M059J (cell line): ENCODE data around the gene NPRL2. TPM values are rescaled to one million over a fixed set of nuclear protein-coding genes. Genes with fewer than 3 reads are reported as not detected.
"Not testable (repeated sequence)": the region's sequence is repeated elsewhere in the genome, so short reads cannot be mapped to it uniquely, and the experiment has no call there.

Source experiments
- DNase-seq: peaks from one replicate; pipeline ENCODE4 v3.0.0-alpha.2; 2012; ENCODE audit warnings: low read depth
- total RNA-seq: library from RNA; depleted of rRNA; stranded (reverse); fragments of >200 nt; shearing (Covaris generic); gene quantifications from 2 replicates; pipeline ENCODE4 v1.2.3, GENCODE V29; 2014; rRNA removed

The NPRL2 gene
- total RNA-seq, 1 experiment from 2014 or later = 15.6 TPM

GRCh38 chr3:50314342-50314741, 36.2 kb downstream of the NPRL2 start:
- DNase-seq = no peak

- not testable (repeated sequence) for DNase-seq
Measured at GRCh38 chr3:50312041-50312440, 38.5 kb downstream of the NPRL2 start.

GRCh38 chr3:50304601-50305000, 46.0 kb downstream of the NPRL2 start:
- DNase-seq = no peak

GRCh38 chr3:50303013-50303815, 47.4 kb downstream of the NPRL2 start, which contains the start of gene HYAL1:
TSS of gene HYAL1 (minus strand) at chr3:50303574. CDS start at chr3:50302956, 618 bp downstream.
- no peak for DNase-seq

- DNase-seq = no peak
Measured at GRCh38 chr3:50302095-50303012, 48.2 kb downstream of the NPRL2 start.

GRCh38 chr3:50300681-50301254, 49.8 kb downstream of the NPRL2 start:
- DNase-seq = no peak

- DNase-seq = peak; percentile 29
Measured at GRCh38 chr3:50299929-50300680, 50.5 kb downstream of the NPRL2 start.

GRCh38 chr3:50299638-50299928, 51.0 kb downstream of the NPRL2 start:
- no peak for DNase-seq

- peak; percentile 96 for DNase-seq
Measured at GRCh38 chr3:50298836-50299637, 51.5 kb downstream of the NPRL2 start, which contains the start of the genes HYAL3 and NAA80. TSS of gene HYAL3 (minus strand) at chr3:50299405. CDS start at chr3:50295602, 3,803 bp downstream. TSS of gene NAA80 (minus strand) at chr3:50299405. CDS start at chr3:50297463, 1,942 bp downstream.

- DNase-seq = no peak
Measured at GRCh38 chr3:50297896-50298725, 52.5 kb downstream of the NPRL2 start.

- DNase-seq = no peak
Measured at GRCh38 chr3:50297384-50297775, 53.2 kb downstream of the NPRL2 start.

Other genes with a start within 250 kb of the NPRL2 start
- gene SEMA3F, start 195.5 kb downstream of the NPRL2 start, total RNA-seq = 3.7 and 6.6 TPM in 2 replicates
- not detected in 2 replicates for gene GNAT1, start 159.2 kb downstream of the NPRL2 start, total RNA-seq
- 0.89 and 0.96 TPM in 2 replicates for gene SLC38A3, start 145.5 kb downstream of the NPRL2 start, total RNA-seq
- gene GNAI2, start 114.6 kb downstream of the NPRL2 start, total RNA-seq = 232 and 259 TPM in 2 replicates
- 12.0 and 22.5 TPM in 2 replicates for gene SEMA3B, start 81.6 kb downstream of the NPRL2 start, total RNA-seq
- not detected in 2 replicates for gene LSMEM2, start 71.7 kb downstream of the NPRL2 start, total RNA-seq
- 49.3 and 50.4 TPM in 2 replicates for gene IFRD2, start 58.3 kb downstream of the NPRL2 start, total RNA-seq
- gene HYAL3, start 51.4 kb downstream of the NPRL2 start, total RNA-seq = 1.6 and 3.0 TPM in 2 replicates
- 6.9 and 8.9 TPM in 2 replicates for gene NAA80, start 51.4 kb downstream of the NPRL2 start, total RNA-seq
- gene HYAL1, start 47.2 kb downstream of the NPRL2 start, total RNA-seq = not detected in 2 replicates
- gene HYAL2, start 28.0 kb downstream of the NPRL2 start, total RNA-seq = 48.2 and 59.5 TPM in 2 replicates
- 23.7 and 25.4 TPM in 2 replicates for gene TUSC2, start 22.6 kb downstream of the NPRL2 start, total RNA-seq
- 12.7 and 16.1 TPM in 2 replicates for gene RASSF1, start 9.9 kb downstream of the NPRL2 start, total RNA-seq
- 0.37 and 3.2 TPM in 2 replicates for gene ZMYND10, start 5.0 kb downstream of the NPRL2 start, total RNA-seq
- gene CYB561D2, start 87 bp upstream of the NPRL2 start, total RNA-seq = 32.8 and 49.9 TPM in 2 replicates
- gene TMEM115, start 8.7 kb upstream of the NPRL2 start, total RNA-seq = 28.0 and 38.2 TPM in 2 replicates
- gene CACNA2D2, start 152.9 kb upstream of the NPRL2 start, total RNA-seq = not detected in 2 replicates
- 0.05 and 2.7 TPM in 2 replicates for gene C3orf18, start 217.0 kb upstream of the NPRL2 start, total RNA-seq
- 5.5 and 7.3 TPM in 2 replicates for gene HEMK1, start 218.7 kb upstream of the NPRL2 start, total RNA-seq